GM21619 (cell line): Measurements from ENCODE around the gene UBR4.

Experiments used
- ATAC-seq: cut with Tn5 transposase; IDR thresholded peaks from one replicate; pipeline ENCODE4 v1.9.1; 2021; ENCODE audit not compliant: unreplicated experiment

The UBR4 gene

GRCh38 chr1:19149736-19150135 lies 60.3 kb downstream of the UBR4 start:
- ATAC-seq: no peak

- no peak for ATAC-seq
Measured at GRCh38 chr1:19140465-19140864, 69.6 kb downstream of the UBR4 start.

- ATAC-seq: no peak
Measured at GRCh38 chr1:19139711-19140110, 70.4 kb downstream of the UBR4 start.

GRCh38 chr1:19138958-19139581 lies 71.0 kb downstream of the UBR4 start:
- no peak for ATAC-seq

GRCh38 chr1:19138331-19138730 lies 71.7 kb downstream of the UBR4 start:
- no peak for ATAC-seq

- ATAC-seq: no peak
Measured at GRCh38 chr1:19137158-19137557, 72.9 kb downstream of the UBR4 start.

GRCh38 chr1:19133360-19133759 lies 76.7 kb downstream of the UBR4 start:
- no peak for ATAC-seq

GRCh38 chr1:19130468-19130867 lies 79.6 kb downstream of the UBR4 start:
- no peak for ATAC-seq

GRCh38 chr1:19128968-19129514 lies 81.0 kb downstream of the UBR4 start:
- no peak for ATAC-seq

- ATAC-seq: no peak
Measured at GRCh38 chr1:19124273-19124672, 85.8 kb downstream of the UBR4 start.

GRCh38 chr1:19123837-19124236 lies 86.2 kb downstream of the UBR4 start:
- no peak for ATAC-seq

- ATAC-seq: no peak
Measured at GRCh38 chr1:19122668-19123067, 87.4 kb downstream of the UBR4 start.

- no peak for ATAC-seq
Measured at GRCh38 chr1:19121192-19121591, 88.9 kb downstream of the UBR4 start.

GRCh38 chr1:19120070-19120469 lies 90.0 kb downstream of the UBR4 start:
- no peak for ATAC-seq

GRCh38 chr1:19115082-19115808 lies 94.8 kb downstream of the UBR4 start:
- ATAC-seq: no peak

- ATAC-seq: no peak
Measured at GRCh38 chr1:19113697-19114092, 96.4 kb downstream of the UBR4 start.

GRCh38 chr1:19112891-19113696 lies 97.0 kb downstream of the UBR4 start:
- no peak for ATAC-seq

- ATAC-seq: no peak
Measured at GRCh38 chr1:19110257-19110927, 99.7 kb downstream of the UBR4 start.

- no peak for ATAC-seq
Measured at GRCh38 chr1:19109545-19109944, 100.5 kb downstream of the UBR4 start.

- ATAC-seq: no peak
Measured at GRCh38 chr1:19101244-19101643, 108.8 kb downstream of the UBR4 start.

- ATAC-seq: no peak
Measured at GRCh38 chr1:19100028-19100427, 110.0 kb downstream of the UBR4 start.
